ENCODE data around the gene TMCC2.

The TMCC2 gene

GRCh38 chr1:205220421-205220820, 7.3 kb upstream of the TMCC2 start:
- no peak for TF ChIP-seq TEAD4 (IDR thresholded peaks at IDR 0.05)
- TF ChIP-seq CREB1 (IDR thresholded peaks at IDR 0.05; ENCODE audit: low read depth) = no peak
- no peak for TF ChIP-seq NFIC (IDR thresholded peaks at IDR 0.05)

GRCh38 chr1:205224736-205225135, 3.0 kb upstream of the TMCC2 start:
- no peak for TF ChIP-seq TAF1 (IDR thresholded peaks at IDR 0.05; ENCODE audit: low read depth)
- no peak for TF ChIP-seq ZBTB7A (IDR thresholded peaks at IDR 0.05; ENCODE audit: low read depth)
- no peak for TF ChIP-seq TCF12 (IDR thresholded peaks at IDR 0.05; ENCODE audit: low read depth)
- TF ChIP-seq FOXM1 (IDR thresholded peaks at IDR 0.05; ENCODE audit: borderline replicate concordance, low read depth) = no peak
- TF ChIP-seq RAD21 (IDR thresholded peaks at IDR 0.05; ENCODE audit: low read depth) = no peak
- TF ChIP-seq TEAD4 (IDR thresholded peaks at IDR 0.05) = no peak
- TF ChIP-seq USF1 (IDR thresholded peaks at IDR 0.05) = no peak
- TF ChIP-seq MAX (IDR thresholded peaks at IDR 0.05) = no peak
- no peak for TF ChIP-seq NFIC (IDR thresholded peaks at IDR 0.05)
- TF ChIP-seq EGR1 (IDR thresholded peaks at IDR 0.05) = no peak
- TF ChIP-seq REST (IDR thresholded peaks at IDR 0.05; ENCODE audit: low read depth) = no peak
- TF ChIP-seq CREB1 (IDR thresholded peaks at IDR 0.05; ENCODE audit: low read depth) = no peak
- no peak for TF ChIP-seq YY1 (IDR thresholded peaks at IDR 0.05; ENCODE audit: low read depth)
- no peak for TF ChIP-seq CEBPB (IDR thresholded peaks at IDR 0.05)
- no peak for TF ChIP-seq EP300 (IDR thresholded peaks at IDR 0.05; ENCODE audit: borderline replicate concordance)

GRCh38 chr1:205225901-205226765, 1.6 kb upstream of the TMCC2 start:
- TF ChIP-seq MAX (IDR thresholded peaks at IDR 0.05) (peak; percentile 41; the same call in 1 of the 2 replicates), TEAD4 (IDR thresholded peaks at IDR 0.05) (no peak), FOXM1 (IDR thresholded peaks at IDR 0.05; ENCODE audit: borderline replicate concordance, low read depth) (no peak), NFIC (IDR thresholded peaks at IDR 0.05) (peak; percentile 60), REST (IDR thresholded peaks at IDR 0.05; ENCODE audit: low read depth) (no peak)

GRCh38 chr1:205226868-205227583, 720 bp upstream of the TMCC2 start:
- TF ChIP-seq FOXM1 (IDR thresholded peaks at IDR 0.05; ENCODE audit: borderline replicate concordance, low read depth) (no peak), TAF1 (IDR thresholded peaks at IDR 0.05; ENCODE audit: low read depth) (no peak), YY1 (IDR thresholded peaks at IDR 0.05; ENCODE audit: low read depth) (no peak), MAX (IDR thresholded peaks at IDR 0.05) (no peak)

- no peak for TF ChIP-seq USF1 (IDR thresholded peaks at IDR 0.05)
Measured at GRCh38 chr1:205228093-205228521, 361 bp downstream of the TMCC2 start.

- TF ChIP-seq RAD21 (IDR thresholded peaks at IDR 0.05; ENCODE audit: low read depth) (peak; percentile 64), YY1 (IDR thresholded peaks at IDR 0.05; ENCODE audit: low read depth) (no peak), EGR1 (IDR thresholded peaks at IDR 0.05) (peak; percentile 34; the same call in 1 of the 2 replicates)
Measured at GRCh38 chr1:205229399-205229871, 1.7 kb downstream of the TMCC2 start.

Measured in Ishikawa (cell line).